Endothelial cell (in vitro differentiated cells): ENCODE results near the gene PRR13. TPM values are rescaled to one million over a fixed set of nuclear protein-coding genes. Genes with fewer than 3 reads are reported as not detected.
"Not testable (repeated sequence)": the region's sequence is repeated elsewhere in the genome, so short reads cannot be mapped to it uniquely, and the experiment has no call there.

Experiments
- DNase-seq: peaks from one replicate; pipeline ENCODE4 v3.0.0; 2021; ENCODE audit warnings: low spot score
- H3K27ac Mint-ChIP-seq: one replicate; pipeline ENCODE4 v1.8.0; 2021; ENCODE audit warnings: mixed read lengths, inconsistent platforms; ENCODE audit not compliant: unreplicated experiment
- H3K27me3 Mint-ChIP-seq: one replicate; pipeline ENCODE4 v1.8.0; 2021; ENCODE audit warnings: mild to moderate bottlenecking, moderate library complexity, mixed read lengths, inconsistent platforms; ENCODE audit not compliant: unreplicated experiment
- H3K36me3 Mint-ChIP-seq: one replicate; pipeline ENCODE4 v1.8.0; 2021; ENCODE audit warnings: mild to moderate bottlenecking, low read depth, mixed read lengths, inconsistent platforms; ENCODE audit not compliant: unreplicated experiment
- H3K4me1 Mint-ChIP-seq: one replicate; pipeline ENCODE4 v1.8.0; 2021; ENCODE audit warnings: mild to moderate bottlenecking, mixed read lengths, inconsistent platforms; ENCODE audit not compliant: unreplicated experiment
- H3K4me3 Mint-ChIP-seq: one replicate; pipeline ENCODE4 v1.8.0; 2021; ENCODE audit warnings: mild to moderate bottlenecking, mixed read lengths, inconsistent platforms; ENCODE audit not compliant: unreplicated experiment
- H3K9me3 Mint-ChIP-seq: one replicate; pipeline ENCODE4 v1.8.0; 2021; ENCODE audit warnings: mixed read lengths, inconsistent platforms; ENCODE audit not compliant: unreplicated experiment
- CTCF ChIP-seq: fragments of 200-600 bp; sonication (generic); IDR thresholded peaks from one replicate; pipeline ENCODE4 v1.5.0; 2021; ENCODE audit warnings: antibody characterized with exemption; ENCODE audit not compliant: unreplicated experiment
- total RNA-seq: library from RNA; stranded (reverse); fragmentation: NEBNext Ultra II Directional; extraction: Animal tissue kit (Norgen Biotek cat#: 25700); gene quantifications from one replicate; pipeline ENCODE4 v1.2.1, GENCODE V29; 2021; ENCODE audit not compliant: unreplicated experiment

The PRR13 gene
- total RNA-seq, 1 donor from 2014 or later = 131 TPM

- peaks cover 7% of the 10 kb centered on the region for H3K4me1 Mint-ChIP-seq
- peaks cover 45% of the 10 kb centered on the region for H3K36me3 Mint-ChIP-seq
Observed at GRCh38 chr12:53479331-53479730, 37.8 kb downstream of the PRR13 start.

GRCh38 chr12:53480491-53481442 is 39.2 kb downstream of the PRR13 start:
- TF ChIP-seq CTCF = no peak
- Mint-ChIP-seq H3K4me1 (peaks cover 2% of the 10 kb centered on the region), H3K4me3 (no peak overlapping the region), H3K9me3 (no peaks in the 10 kb centered on the region), H3K36me3 (peaks cover 40% of the 10 kb centered on the region), H3K27me3 (peaks cover 19% of the 10 kb centered on the region), H3K27ac (no peak overlapping the region)
- no peak for DNase-seq

More at GRCh38 chr12:53479331-53479730, 37.8 kb downstream of the PRR13 start:
- Mint-ChIP-seq H3K27ac (no peak overlapping the region), H3K27me3 (peaks cover 12% of the 10 kb centered on the region), H3K4me3 (no peak overlapping the region), H3K9me3 (no peaks in the 10 kb centered on the region)
- TF ChIP-seq CTCF = no peak
- no peak for DNase-seq

GRCh38 chr12:53481458-53481857 is 39.9 kb downstream of the PRR13 start:
- Mint-ChIP-seq H3K27me3 (peaks cover 21% of the 10 kb centered on the region), H3K36me3 (peaks cover 34% of the 10 kb centered on the region)
- H3K9me3 Mint-ChIP-seq, H3K4me3 Mint-ChIP-seq, H3K27ac Mint-ChIP-seq, H3K4me1 Mint-ChIP-seq, DNase-seq: not testable (repeated sequence)

GRCh38 chr12:53481939-53482586 is 40.5 kb downstream of the PRR13 start:
- Mint-ChIP-seq H3K9me3 (no peaks in the 10 kb centered on the region), H3K4me3 (no peak overlapping the region), H3K27me3 (peaks cover 21% of the 10 kb centered on the region), H3K27ac (peak overlapping the region; percentile 4), H3K36me3 (peaks cover 28% of the 10 kb centered on the region), H3K4me1 (peaks cover 2% of the 10 kb centered on the region)
- peak; percentile 22 for TF ChIP-seq CTCF
- no peak for DNase-seq

GRCh38 chr12:53482626-53483168 is 41.2 kb downstream of the PRR13 start:
- DNase-seq = no peak

More at GRCh38 chr12:53482626-53483168, 41.2 kb downstream of the PRR13 start:
- TF ChIP-seq CTCF = no peak
- Mint-ChIP-seq H3K27me3 (peaks cover 21% of the 10 kb centered on the region), H3K27ac (no peak overlapping the region), H3K4me3 (no peak overlapping the region), H3K36me3 (peaks cover 31% of the 10 kb centered on the region), H3K9me3 (no peaks in the 10 kb centered on the region), H3K4me1 (peaks cover 2% of the 10 kb centered on the region)
